Kidney (tissue), 22 donors: ENCODE measurements around the gene WNK3. TPM values are rescaled to one million over a fixed set of nuclear protein-coding genes. Genes with fewer than 3 reads are reported as not detected.
A peak's percentile ranks its signal among the peaks of the same experiment; 100 is the strongest.

Source experiments
- DNase-seq, 5 donors: peaks; one replicate each; pipeline ENCODE4 v3.0.0-alpha.2; 2013 to 2020
- FAIRE-seq: peaks from 2 replicates; lab custom pipeline; 2012; peaks lifted over from hg19 to GRCh38; lab: Jason Lieb, UNC
- H3K27ac ChIP-seq, 2 donors: one replicate each; pipeline ENCODE4 v1.7.0; 2013; ENCODE audit warnings: low read depth in 2 of 2, low read length in 2 of 2, inconsistent platforms in 1 of 2
- H3K27me3 ChIP-seq: one replicate; pipeline ENCODE4 v1.7.1; 2013; ENCODE audit warnings: low read length, inconsistent platforms; ENCODE audit not compliant: control insufficient read depth, insufficient read depth
- H3K36me3 ChIP-seq, 3 donors: one replicate each; pipeline versions ENCODE4 v1.7.0 to v1.7.1; 2013; ENCODE audit warnings: low read length in 3 of 3, control low read depth in 1 of 3, inconsistent platforms in 1 of 3; ENCODE audit not compliant: insufficient read depth in 3 of 3, control insufficient read depth in 2 of 3
- H3K4me1 ChIP-seq, 3 donors: one replicate each; pipeline versions ENCODE4 v1.7.0 to v1.7.1; 2013; ENCODE audit warnings: low read length in 3 of 3, inconsistent platforms in 1 of 3, low read depth in 1 of 3; ENCODE audit not compliant: control insufficient read depth in 2 of 3, insufficient read depth in 2 of 3
- H3K4me3 ChIP-seq, 3 donors: one replicate each; pipeline versions ENCODE4 v1.7.0 to v1.8.1; 2013; ENCODE audit warnings: low read length in 3 of 3, control low read depth in 1 of 3, inconsistent platforms in 1 of 3
- H3K9ac ChIP-seq, 3 donors: one replicate each; pipeline versions ENCODE4 v1.7.0 to v1.7.1; 2013; ENCODE audit warnings: low read length in 3 of 3, control low read depth in 1 of 3, inconsistent platforms in 1 of 3
- H3K9me3 ChIP-seq, 3 donors: one replicate each; pipeline versions ENCODE4 v1.7.0 to v1.7.1; 2013; ENCODE audit warnings: low read length in 3 of 3, control low read depth in 1 of 3, inconsistent platforms in 1 of 3; ENCODE audit not compliant: control insufficient read depth in 2 of 3, insufficient read depth in 1 of 3
- intact Hi-C: fragments of 100-400 bp; cut with DNase I; formaldehyde crosslinking; loops from one replicate; pipeline ENCODE4 v1.11.1; 2022
- long read RNA-seq, 10 donors: library from polyadenylated mRNA in 1 of 10; unstranded in 1 of 10; transcript quantifications; one replicate each; pipeline ENCODE4 v2.0.0 and lab custom pipeline, GENCODE V29; 2021 to 2026
- polyA plus RNA-seq: library from polyadenylated mRNA; stranded (reverse); fragments of 350-450 nt; fragmentation: Illumina TruSeq; extraction: RNeasy Lipid Tissue Mini Kit (QIAGEN cat#74804); gene quantifications from one replicate; pipeline ENCODE4 v1.2.3, GENCODE V29; 2014; ENCODE audit warnings: low read depth, low replicate concordance; ENCODE audit not compliant: insufficient read depth
- total RNA-seq: library from RNA; stranded (reverse); fragmentation: NEBNext Ultra II Directional; extraction: Animal tissue kit (Norgen Biotek cat#: 25700); gene quantifications from one replicate; pipeline ENCODE4 v1.2.1, GENCODE V29; 2021
- TF ChIP-seq, protein P1 (sequence below): IDR thresholded peaks from 3 replicates; pipeline ENCODE4 v1.5.1; 2012; ENCODE audit warnings: mild to moderate bottlenecking, moderate library complexity, borderline replicate concordance; ENCODE audit not compliant: insufficient read depth; ENCODE audit errors: extremely low read depth
- donor health status: control.
- donor health status: control.
- donor health status: control.
- donor health status: control.
- donor health status: control.
- donor health status: DM: yes; HTN: yes; CAD: no.
- donor health status: Normal renal cell carcinoma (clear cell type).

Gene WNK3
- 5.6 TPM for total RNA-seq
- 0.75 TPM for polyA plus RNA-seq
- long read RNA-seq, donor 1 = 0 reads
- long read RNA-seq, donor 2, partial matches to known transcripts = 9 of 9 reads
- long read RNA-seq, donor 2, other reads (novel, unspliced or antisense) = 0 of 9 reads
- long read RNA-seq, donor 3 = 0 reads
- long read RNA-seq, donor 4 = 0 reads
- long read RNA-seq, donor 5 = 0 reads
- long read RNA-seq, donor 6 = 0 reads
- long read RNA-seq, donor 7, partial matches to known transcripts = 1 of 2 reads
- long read RNA-seq, donor 7, other reads (novel, unspliced or antisense) = 1 of 2 reads
- long read RNA-seq, donor 8 = 0 reads
- long read RNA-seq, donor 9 = 0 reads
- long read RNA-seq, donor 10, partial matches to known transcripts = 19 of 19 reads
- long read RNA-seq, donor 10, other reads (novel, unspliced or antisense) = 0 of 19 reads

DNA sequence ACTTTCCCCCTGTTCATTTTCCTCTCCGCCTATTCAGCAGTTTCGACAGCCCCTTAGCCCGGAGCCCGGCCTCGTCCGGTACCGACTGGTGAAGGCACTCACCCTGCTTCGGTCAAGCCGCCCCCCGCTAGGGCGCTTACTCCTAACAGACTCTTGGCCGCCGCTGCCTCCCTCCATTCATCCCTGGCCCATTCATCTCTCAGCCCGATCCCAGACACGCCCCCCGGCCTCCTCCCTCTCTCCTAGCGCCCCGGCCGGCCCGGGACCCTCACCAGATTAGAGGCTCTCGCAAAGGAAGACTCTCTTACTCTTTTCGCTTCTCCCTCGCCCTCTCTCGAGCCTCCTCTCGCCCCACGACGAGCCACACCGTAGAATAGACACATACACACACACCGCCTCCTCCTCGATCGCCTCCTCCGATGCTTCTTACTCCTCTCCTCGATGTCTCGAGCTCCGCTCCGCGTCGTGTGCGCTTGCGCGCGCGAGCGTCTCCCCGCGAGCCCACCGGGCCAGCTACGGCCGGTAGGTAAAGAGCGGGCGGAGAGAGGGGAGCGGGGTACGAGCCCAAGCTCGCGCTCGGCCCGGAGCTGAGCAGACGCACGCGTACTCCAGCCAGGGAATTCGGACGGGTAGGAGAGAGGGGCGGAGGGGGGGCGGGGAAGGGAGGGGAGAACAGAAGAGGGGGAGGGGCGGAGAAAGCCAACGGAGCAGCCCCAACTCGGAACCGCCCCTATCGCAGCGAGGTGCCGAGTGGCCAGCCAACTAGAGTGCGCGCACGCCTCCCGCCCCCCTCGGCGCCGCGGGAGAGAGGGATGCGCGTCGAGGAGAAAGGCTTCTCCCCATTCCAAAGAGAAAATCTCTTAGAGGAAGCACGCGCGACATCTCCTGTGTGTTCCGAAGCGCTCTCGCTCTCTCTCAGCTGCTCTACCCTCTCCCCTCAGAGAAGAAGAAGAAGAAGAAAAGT is at the start of gene WNK3:
Gene WNK3, minus strand, starts transcription at position 633 of the 964 bp plus-strand sequence.
- Histone ChIP-seq H3K27me3 (no peaks in the 10 kb centered on the region), H3K9me3 (no peaks in the 10 kb centered on the region), H3K36me3 (no peaks in the 10 kb centered on the region), H3K27ac (peak within 1 kb of the TSS; percentile 71 to 75), H3K9ac (peak within 1 kb of the TSS in 2 of 3 donors; percentile 59 to 61), H3K4me1 (no peaks in the 10 kb centered on the region), H3K4me3 (peak within 1 kb of the TSS; percentile 54 to 86 (median 70))
- TF ChIP-seq, protein P1, sequence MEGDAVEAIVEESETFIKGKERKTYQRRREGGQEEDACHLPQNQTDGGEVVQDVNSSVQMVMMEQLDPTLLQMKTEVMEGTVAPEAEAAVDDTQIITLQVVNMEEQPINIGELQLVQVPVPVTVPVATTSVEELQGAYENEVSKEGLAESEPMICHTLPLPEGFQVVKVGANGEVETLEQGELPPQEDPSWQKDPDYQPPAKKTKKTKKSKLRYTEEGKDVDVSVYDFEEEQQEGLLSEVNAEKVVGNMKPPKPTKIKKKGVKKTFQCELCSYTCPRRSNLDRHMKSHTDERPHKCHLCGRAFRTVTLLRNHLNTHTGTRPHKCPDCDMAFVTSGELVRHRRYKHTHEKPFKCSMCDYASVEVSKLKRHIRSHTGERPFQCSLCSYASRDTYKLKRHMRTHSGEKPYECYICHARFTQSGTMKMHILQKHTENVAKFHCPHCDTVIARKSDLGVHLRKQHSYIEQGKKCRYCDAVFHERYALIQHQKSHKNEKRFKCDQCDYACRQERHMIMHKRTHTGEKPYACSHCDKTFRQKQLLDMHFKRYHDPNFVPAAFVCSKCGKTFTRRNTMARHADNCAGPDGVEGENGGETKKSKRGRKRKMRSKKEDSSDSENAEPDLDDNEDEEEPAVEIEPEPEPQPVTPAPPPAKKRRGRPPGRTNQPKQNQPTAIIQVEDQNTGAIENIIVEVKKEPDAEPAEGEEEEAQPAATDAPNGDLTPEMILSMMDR = no peak
- peak; percentile 92 to 96 (median 93) for DNase-seq
- intact Hi-C loops = no loop called here
- FAIRE-seq = no peak

DNA sequence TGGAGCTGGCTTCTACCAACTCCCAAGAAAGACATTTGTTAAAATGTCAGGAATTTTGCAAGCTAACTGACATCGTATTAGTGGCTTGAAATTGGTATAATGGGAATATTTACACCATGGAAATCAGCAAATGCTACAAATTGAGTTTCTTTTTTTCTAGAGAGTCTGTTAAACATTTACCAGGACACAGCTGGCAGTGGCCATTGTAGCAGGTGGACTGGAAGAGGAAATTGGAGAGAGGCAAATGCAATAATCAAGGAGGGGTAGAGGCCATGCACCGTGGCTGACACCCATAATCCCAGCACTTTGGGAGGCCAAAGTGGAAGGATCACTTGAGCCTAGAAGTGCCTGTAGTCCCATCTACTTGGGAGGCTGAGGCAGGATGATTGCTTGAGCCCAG is 49.4 kb upstream of the WNK3 start:
- H3K9ac ChIP-seq = no peak overlapping the region
- H3K9me3 ChIP-seq = no peaks in the 10 kb centered on the region
- H3K4me1 ChIP-seq = no peaks in the 10 kb centered on the region
- H3K4me3 ChIP-seq = no peak overlapping the region
- FAIRE-seq (no peak), DNase-seq (no peak)
- H3K27me3 ChIP-seq = no peaks in the 10 kb centered on the region
- TF ChIP-seq, protein P1 = no peak
- no peak overlapping the region for H3K27ac ChIP-seq
- no peaks in the 10 kb centered on the region for H3K36me3 ChIP-seq
- intact Hi-C loops = no loop called here

DNA sequence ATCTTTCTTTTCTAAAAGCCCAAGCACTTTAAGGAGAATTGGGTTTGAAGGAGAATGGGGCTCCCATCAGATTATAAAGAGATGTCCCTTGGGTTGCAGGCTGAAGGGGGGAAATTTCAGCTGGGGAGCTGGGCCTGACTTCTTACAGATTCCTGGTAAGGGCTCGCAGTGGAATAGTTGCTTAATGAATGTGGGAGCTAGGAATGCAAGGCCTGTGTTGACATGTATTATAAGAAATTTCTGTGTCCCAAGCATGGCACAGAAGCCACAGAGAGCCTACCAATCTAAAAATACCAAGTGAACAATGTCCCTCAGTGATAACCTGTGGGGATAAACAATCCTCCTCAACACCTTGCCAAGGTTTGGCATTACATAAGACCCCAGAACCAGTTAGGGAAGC is 39.3 kb upstream of the WNK3 start:
- no peak overlapping the region for H3K27ac ChIP-seq
- FAIRE-seq (no peak), DNase-seq (no peak)
- intact Hi-C loops = no loop called here
- H3K27me3 ChIP-seq = no peaks in the 10 kb centered on the region
- TF ChIP-seq, protein P1 = no peak
- H3K4me3 ChIP-seq = no peak overlapping the region
- no peaks in the 10 kb centered on the region for H3K36me3 ChIP-seq
- H3K9me3 ChIP-seq = no peaks in the 10 kb centered on the region
- no peaks in the 10 kb centered on the region for H3K4me1 ChIP-seq
- no peak overlapping the region for H3K9ac ChIP-seq
